Measurements from ENCODE around the gene WHRN. TPM values are rescaled to one million over a fixed set of nuclear protein-coding genes. Genes with fewer than 3 reads are reported as not detected.

The WHRN gene
- total RNA-seq, 2 donors from 2014 or later: 2.5 to 2.6 TPM

DNA sequence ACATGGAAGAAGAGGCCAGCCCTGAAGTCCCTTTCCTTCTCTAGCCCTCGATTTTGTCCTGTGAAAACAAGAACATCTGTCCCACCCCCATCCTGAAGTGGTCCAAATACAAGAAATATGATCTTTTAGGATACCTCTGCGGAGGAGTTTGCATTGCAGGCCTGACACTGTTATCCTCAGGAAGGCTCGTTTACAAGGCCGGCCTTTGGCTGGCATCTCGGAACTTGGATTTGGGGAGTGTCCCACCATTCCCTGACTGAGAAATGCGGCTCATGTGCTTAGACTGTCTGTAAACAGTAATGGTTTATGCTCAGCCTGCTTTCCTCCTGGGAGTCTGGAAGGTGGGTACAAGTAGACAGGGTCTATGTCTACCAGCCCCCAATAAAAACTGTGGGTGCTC is 26.4 kb downstream of the WHRN start:
- no peak for DNase-seq (ENCODE audit: low spot score)
- intact Hi-C loops (cut with DNase I): loop anchor here in 1 of 2 donors (5.0 kb wide), 1 partner anchor 887 kb away; no protein-coding TSS in a partner anchor

- intact Hi-C loops (cut with DNase I): loop anchor here in 1 of 2 donors (5.0 kb wide), 1 partner anchor 886 kb away; no protein-coding TSS in a partner anchor
- DNase-seq (ENCODE audit: low spot score): no peak
Observed at GRCh38 chr9:114478459-114478858, 26.8 kb downstream of the WHRN start.

- intact Hi-C loops (cut with DNase I): loop anchor here in 1 of 2 donors (5.0 kb wide), 1 partner anchor 885 kb away; no protein-coding TSS in a partner anchor
- DNase-seq (ENCODE audit: low spot score): no peak
Observed at GRCh38 chr9:114477642-114478041, 27.6 kb downstream of the WHRN start.

DNA sequence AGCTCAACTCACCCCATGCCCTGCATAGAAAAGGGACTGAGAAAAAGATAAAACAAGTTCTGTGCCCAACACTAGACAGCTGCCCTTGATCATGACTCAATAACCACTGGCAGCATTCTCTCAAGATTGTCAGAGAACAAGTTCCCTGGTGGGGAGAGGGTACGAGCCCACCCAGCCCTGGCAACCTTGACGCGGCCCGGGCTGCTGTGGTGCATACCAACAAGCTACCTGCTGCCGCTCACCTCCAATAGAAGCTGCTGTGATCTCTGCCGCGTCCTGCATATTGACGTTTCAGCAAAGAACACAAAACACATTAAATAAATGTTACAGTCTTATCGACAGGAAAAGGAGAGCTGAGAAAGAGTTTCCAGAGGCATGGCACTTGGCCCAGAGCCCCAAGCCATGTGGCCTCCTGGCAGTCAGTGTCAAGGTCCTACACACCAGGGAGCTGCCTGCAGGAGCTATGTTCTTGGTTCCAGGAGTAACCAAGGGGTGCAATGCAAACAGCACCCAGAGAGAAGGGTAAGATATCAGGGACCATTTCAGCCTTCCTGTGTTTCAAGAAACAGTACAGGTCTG is 28.3 kb downstream of the WHRN start:
- intact Hi-C loops (cut with DNase I): loop anchor here in 1 of 2 donors (5.0 kb wide), 1 partner anchor 885 kb away; no protein-coding TSS in a partner anchor
- DNase-seq (ENCODE audit: low spot score): no peak

- no peak for DNase-seq (ENCODE audit: low spot score)
- intact Hi-C loops (cut with DNase I): loop anchor here in 1 of 2 donors (5.0 kb wide), 1 partner anchor 883 kb away; no protein-coding TSS in a partner anchor
Observed at GRCh38 chr9:114475412-114476135, 29.7 kb downstream of the WHRN start.

- no peak for DNase-seq (ENCODE audit: low spot score)
- intact Hi-C loops (cut with DNase I): no loop called here
Observed at GRCh38 chr9:114474425-114474824, 30.8 kb downstream of the WHRN start.

- no peak for DNase-seq (ENCODE audit: low spot score)
- intact Hi-C loops (cut with DNase I): no loop called here
Observed at GRCh38 chr9:114473447-114473801, 31.8 kb downstream of the WHRN start.

GRCh38 chr9:114472765-114473446 is 32.4 kb downstream of the WHRN start:
- no peak for DNase-seq (ENCODE audit: low spot score)
- intact Hi-C loops (cut with DNase I): loop anchor here in 1 of 2 donors (1.0 kb wide), 1 partner anchor 39 kb away; no protein-coding TSS in a partner anchor

- intact Hi-C loops (cut with DNase I): no loop called here
- DNase-seq (ENCODE audit: low spot score): no peak
Observed at GRCh38 chr9:114471157-114471556, 34.1 kb downstream of the WHRN start.

- no peak for DNase-seq (ENCODE audit: low spot score)
- intact Hi-C loops (cut with DNase I): no loop called here
Observed at GRCh38 chr9:114470581-114470980, 34.7 kb downstream of the WHRN start.

DNA sequence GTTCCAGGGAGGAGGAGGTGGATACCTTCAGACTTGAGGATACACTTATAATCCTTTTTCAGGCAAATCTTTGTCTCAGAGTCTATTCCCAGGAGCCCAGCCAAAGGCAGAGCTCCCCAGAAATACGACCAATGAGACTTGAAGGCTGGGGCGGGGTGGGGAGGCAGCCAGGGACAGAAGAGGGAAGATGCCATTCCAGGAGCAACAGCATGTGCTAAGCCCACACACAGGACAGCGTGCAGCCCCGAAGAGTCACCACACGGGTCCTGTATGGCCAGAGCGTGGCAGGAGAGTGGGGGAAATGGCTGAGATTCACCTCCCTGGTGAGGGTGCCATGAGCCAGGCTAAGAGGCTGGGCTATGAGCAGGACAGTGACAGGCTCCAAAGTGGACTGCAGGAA is 35.2 kb downstream of the WHRN start:
- DNase-seq (ENCODE audit: low spot score): no peak
- intact Hi-C loops (cut with DNase I): no loop called here

DNA sequence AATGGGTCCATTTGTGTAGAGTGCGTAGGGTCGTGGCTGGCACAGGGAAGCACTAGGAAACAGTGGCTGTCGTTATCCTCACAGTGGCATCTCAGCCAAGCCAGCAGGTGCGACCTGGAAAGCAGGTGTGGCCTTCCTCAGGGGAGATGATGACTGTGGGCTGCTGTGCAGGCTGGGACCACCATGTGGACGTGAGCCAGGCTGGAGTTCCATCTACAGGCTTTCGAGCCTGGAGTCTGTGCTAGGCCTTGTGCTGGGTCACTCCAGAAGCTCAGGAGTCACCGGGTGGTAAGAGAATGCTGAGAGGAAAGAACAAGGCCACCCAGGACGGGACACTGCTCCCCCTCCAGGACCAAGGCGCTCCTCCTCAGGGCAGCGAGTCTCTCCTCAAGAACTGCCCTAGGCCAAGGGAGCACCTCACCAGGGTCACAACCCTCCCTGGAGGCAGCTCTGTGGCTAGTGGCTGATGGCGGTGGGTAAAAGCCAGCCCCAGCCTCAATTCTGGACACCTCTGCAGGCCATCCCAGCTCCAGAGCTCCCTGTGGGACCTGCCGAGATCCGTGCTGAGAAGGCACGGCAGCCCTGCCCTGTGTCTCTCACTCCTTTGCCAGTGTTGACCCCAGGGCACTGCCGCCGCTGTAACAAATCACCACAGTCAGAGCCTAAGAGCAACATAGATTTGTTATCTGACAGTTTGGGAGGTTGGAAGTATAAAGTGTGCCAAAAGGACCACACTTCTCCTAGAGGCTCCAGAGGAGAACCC is 36.0 kb downstream of the WHRN start:
- intact Hi-C loops (cut with DNase I): no loop called here
- no peak for DNase-seq (ENCODE audit: low spot score)

- DNase-seq (ENCODE audit: low spot score): no peak
- intact Hi-C loops (cut with DNase I): no loop called here
Observed at GRCh38 chr9:114467910-114468309, 37.4 kb downstream of the WHRN start.

GRCh38 chr9:114467226-114467750 is 38.0 kb downstream of the WHRN start:
- intact Hi-C loops (cut with DNase I): no loop called here

DNA sequence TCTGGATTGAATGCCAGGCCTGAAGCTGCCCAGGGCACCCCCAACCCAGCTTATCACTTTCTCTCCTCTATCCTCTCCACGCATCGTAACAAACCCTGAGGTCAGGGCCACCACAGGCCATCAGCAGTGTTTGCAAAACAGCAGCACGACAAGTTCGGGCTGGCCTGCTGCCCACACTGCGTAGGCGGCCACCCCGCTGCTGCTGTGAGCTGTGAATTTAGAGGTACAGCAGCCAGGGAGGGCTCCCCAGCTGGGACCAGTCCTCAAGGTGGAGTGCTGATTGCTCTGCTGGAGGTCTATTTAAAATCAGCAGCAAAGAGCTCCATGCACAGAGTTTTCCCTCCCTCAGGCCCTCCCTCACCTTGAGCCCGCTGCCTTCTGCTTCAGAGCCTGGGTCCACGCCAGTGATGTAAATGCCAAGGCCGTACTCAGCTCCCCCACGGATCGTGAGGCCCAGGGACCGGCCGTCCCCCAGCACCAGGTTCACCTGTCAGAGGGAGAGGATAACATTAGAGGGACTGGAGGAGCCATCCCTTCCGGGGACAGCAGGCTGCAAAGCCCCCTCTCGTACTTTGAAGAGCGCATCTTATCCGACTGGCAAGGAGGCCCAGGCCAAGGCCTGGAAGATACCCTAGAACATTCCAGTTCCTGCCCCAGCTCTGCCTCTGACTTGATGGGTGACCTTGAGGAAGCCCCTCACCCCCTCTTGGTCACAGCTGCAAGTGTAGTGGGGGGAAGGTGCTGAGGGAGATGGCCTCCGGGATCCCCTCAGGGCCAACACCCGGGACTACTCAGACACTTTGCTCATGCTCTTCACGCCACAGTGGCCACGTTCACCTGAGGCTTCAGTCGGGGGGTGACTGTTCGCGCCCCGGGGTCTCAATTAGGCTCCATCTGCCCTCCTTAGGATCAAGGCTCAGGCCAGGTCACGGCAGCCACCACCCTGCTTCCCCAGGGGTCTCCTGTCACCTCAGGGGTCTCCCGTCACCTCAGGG is 39.1 kb downstream of the WHRN start:
- intact Hi-C loops (cut with DNase I): no loop called here

More at GRCh38 chr9:114467226-114467750, 38.0 kb downstream of the WHRN start:
- DNase-seq (ENCODE audit: low spot score): no peak

GRCh38 chr9:114465417-114465816 is 39.9 kb downstream of the WHRN start:
- intact Hi-C loops (cut with DNase I): no loop called here
- DNase-seq (ENCODE audit: low spot score): no peak

More for the DNA sequence above, 39.1 kb downstream of the WHRN start:
- DNase-seq (ENCODE audit: low spot score): no peak

GRCh38 chr9:114464281-114465051 is 40.8 kb downstream of the WHRN start:
- intact Hi-C loops (cut with DNase I): loop anchor here in 1 of 2 donors (5.0 kb wide), 1 partner anchor 1087 kb away; the partner anchor contains the start of gene HDHD3
- DNase-seq (ENCODE audit: low spot score): no peak

Measured in posterior vena cava (tissue), 2 donors.